HG03060 (cell line): ENCODE measurements around the gene SMOC2.

Source experiments
- ATAC-seq: cut with Tn5 transposase; IDR thresholded peaks from one replicate; pipeline ENCODE4 v1.9.1; 2021; ENCODE audit warnings: low read depth, moderate number of reproducible peaks; ENCODE audit not compliant: unreplicated experiment

SMOC2 gene

DNA sequence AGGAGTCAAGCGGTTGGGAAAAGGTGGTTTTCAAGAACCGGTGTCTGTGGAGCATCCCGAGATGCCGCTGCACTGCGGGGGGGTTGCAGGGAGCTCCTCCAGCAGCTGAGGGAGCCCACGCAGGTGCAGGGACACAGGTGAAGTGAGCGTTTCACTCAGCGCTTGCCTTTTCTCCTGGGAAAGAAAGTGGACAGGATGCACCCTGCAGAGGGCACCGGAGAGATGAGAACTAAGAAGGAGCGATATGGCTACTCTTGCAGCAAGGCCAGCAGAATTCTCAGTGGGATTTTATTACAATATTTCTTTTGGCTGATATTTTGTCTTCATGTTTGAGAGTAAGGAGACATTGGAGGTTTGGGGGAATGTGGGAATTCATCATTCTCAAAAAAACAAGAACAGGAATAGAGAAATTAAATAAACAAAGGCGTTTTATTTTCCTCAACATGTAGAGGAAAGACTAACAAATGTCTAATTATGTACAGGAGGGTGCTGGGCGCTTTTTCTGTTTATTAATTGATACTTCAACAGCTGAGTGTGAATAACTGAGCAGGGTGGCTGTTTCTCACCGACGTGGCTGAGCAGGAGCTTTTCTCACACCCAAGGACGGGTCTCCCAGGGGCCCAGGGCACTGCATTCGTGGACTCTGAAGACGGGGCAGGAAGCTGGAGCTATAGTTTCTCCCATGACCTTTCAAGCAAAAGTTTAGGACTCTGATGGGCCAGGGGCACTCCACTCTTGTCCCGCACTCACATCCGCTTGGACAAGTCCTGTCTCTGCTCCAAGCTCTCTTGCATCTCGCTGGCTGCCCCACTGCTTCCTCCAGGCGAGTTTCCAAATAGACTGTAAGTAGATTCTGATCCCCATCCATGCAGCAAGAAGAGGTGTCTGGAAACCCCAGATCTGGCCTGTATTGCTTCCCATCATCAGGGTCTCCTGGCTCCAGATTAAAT, 176.1 kb downstream of the SMOC2 start:
- ATAC-seq = no peak

DNA sequence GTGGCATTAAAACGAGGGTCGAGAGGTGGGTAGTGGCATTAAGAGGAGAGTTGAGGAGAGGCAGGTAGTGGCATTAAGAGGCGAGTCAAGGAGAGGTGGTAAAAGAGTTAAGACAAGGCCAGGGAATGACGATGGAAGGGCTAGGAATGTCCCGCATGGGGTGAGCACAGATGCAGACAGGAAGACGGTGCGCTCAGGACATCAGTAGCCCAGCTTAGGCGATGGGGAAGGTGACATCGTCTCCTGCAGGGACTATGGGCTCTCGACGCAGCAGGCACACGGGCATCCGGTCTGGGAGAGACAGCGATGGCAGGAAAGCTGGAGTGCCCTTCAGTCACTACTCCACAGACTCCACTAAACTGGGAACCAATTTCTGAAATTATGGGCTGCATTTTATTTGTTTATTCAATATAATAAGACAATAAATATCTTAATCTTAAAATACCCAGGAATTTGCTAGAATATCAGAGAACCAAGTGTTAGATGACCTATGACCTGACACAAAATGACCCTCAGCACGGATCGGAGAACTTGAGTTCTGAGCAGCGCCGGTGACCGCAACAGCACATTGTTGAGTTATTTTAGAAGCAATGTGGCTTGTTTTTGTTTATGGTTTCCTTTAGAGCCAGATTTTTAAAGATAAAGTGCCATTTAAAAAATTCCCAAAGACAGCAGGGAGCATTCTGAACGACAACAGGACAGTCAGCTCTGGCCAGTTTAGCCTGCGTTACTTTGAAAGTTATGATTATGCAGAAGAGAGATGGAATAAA, 177.7 kb downstream of the SMOC2 start:
- ATAC-seq = no peak

DNA sequence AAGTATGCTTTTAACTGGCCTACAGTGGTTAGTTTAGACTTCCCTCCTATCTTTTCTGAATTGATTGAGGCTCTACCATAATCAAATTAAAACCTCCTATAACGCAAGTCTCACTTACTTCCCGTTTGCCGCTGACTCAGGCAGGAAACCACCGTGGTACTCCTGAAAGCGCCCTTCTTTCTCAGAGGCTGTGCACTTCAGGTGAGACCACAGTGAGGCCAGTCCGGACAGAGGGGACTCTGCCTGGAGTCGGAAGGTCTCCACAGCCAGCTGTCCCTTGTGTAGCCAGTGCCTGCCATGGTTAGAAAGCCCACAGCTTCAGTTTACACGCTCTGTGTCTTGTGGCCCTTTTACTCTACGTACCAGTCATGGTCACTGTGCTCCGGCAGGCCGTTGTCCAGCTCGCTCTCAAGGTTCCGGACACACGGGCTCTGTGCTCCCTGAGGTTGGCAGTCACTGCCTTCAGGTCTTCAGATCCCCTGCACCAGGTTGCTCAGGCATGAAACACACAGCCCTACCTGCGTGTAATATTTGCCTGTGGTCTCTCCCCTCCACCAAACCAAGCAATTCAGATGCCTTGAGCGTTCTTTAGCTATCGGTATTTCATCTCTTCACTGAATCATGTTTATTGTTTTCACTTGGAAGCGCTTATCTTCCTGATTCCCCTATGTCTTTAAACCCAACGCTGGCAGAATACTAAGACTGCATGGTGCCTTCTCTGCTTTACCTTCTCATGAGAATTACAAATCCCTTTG, 178.8 kb downstream of the SMOC2 start:
- ATAC-seq = no peak

DNA sequence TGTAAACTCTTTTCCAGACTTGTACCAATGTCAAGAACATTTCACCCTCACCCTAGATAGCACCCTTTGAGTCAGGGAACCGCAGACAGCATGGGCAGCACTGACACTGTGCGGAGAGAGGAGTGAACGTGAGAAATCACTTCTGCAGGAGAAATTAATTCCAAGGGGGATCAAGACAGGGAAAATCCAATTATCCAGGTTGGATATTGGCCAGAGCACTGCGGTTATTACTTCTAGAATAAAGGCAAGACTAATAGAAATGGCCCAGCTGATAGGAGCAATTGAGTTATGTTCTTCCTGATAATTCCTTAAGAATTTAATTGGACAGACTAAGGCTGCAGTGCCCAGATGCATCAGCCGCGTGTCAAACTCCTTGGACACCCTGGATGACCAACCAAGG, 179.6 kb downstream of the SMOC2 start:
- ATAC-seq = no peak

DNA sequence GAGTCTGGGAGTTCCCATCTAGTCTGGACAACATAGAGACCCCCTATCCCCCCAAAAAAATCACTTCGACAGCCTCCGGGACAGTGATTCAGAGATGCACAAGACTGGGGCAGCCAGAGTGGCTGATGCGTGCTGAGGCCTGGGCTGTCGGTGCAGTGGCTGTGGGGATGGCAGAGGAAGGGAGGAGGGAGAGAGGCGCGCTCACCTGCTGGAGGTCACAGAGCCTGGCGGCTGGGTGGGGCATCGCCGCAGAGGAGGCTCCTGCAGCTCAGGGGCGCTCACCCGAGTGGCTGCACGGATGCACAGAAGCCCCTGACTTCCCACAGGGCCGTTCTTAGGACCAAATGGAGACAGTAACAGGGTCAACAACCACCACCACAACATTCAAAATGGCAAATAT, 182.8 kb downstream of the SMOC2 start:
- no peak for ATAC-seq

DNA sequence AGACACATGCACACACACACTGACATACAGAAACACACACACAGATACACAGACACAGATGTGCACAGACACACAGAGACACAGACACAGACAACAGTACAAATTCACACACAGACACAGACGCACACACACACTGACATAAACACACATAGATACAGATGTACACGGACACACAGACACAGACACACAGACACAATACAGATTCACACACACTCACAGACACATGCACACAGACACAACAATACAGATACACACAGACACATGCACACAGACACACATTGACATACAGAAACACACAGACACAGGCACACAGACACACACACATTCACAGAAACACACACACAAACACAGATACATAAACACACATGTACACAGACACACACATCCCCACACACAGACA, 183.6 kb downstream of the SMOC2 start:
- ATAC-seq = no peak

DNA sequence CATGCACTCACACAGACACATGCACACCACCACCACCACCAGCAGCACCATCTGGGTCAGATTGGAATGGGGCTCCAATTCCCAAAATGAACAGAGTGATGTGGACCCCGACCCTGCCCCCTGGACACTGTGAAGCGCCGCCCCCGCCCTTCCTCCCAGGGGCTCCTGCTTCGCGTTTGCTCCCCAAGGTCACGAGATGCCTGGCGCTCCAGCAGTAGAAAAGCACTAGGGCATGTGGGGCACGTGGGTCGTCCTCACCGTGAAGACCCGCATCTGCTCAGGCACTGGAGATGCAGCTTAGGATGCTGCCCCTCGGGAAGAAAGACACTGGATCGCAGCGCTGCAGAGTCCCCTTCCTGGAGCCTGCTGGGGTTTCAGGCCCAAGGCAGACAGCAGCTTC, 184.0 kb downstream of the SMOC2 start:
- no peak for ATAC-seq

DNA sequence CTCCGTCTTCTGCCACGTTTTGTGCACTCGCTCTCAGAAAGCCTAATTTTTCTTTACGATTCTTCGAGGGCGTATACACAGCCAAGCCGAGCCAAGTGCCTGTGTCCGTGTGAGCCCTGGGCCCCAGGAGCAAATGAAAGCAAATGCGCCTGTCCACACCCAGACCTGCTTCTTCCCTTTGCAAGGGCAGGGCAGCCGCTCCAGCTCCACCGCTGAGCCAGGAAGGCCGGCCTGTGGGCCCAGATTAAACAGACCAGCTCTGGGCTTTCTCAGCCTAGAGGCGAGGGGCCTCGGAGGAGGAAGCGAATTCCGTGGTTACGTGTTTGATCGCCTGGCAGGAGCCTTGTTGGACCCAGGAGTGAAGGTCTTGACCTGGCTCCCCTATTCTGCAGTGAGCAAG, 184.6 kb downstream of the SMOC2 start:
- ATAC-seq = no peak

DNA sequence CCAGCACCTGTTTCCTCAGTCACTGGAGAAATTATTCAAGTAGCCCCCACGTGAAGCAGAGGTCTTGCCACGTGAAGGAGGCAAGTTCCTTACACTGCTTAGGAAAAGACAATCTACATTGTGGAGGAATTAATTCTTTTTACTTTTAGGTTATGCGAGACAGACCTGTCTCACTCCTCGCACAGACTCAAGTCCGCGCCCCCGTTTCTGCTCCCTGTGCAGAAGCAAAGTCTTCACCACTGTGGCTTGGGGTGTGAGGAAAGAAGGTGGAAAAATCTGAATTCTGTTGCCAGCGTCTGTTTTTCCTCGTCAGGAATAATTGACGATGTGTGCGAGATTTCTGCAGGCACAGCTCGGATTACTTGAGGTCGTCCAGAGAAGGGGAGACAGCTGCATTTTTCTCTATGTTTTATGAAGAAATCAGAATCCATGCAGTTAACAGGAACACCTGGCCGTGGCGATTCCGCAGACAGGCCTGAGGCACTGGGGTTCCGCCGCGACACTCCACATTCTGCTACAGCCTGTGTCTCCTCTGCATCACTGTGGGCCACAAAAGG, 185.1 kb downstream of the SMOC2 start:
- ATAC-seq = no peak

DNA sequence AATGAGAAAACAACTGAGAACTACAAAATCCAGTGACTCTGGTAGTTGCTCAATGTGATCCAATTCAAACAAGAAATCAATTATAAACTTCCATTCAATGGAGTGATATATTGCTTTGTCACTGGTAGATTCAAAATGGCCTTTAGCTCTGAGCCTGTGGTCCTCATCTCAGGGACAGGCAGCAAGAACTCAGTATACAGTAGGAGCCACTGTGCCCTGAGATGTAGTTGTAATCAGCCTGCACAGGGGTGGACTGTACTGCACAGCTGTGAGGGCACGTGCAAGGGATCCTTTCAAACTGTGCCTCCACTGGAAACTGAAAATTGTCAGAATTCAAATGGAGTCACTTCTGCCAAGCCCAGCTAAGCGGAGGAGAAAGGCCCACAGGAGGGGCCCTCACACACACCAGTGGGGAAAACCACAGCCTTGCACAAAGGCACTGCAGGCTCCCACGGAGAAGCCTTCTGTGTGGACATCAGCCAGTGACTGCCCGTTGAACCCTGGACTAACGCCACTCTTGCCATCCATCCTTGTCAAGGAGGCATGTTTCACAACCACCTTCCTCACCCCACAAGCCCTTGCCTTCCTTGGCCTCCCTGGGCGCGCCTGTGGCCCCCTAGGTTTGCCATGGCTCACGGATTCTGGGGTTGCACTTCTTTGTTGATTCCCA, 186.7 kb downstream of the SMOC2 start:
- ATAC-seq = no peak

DNA sequence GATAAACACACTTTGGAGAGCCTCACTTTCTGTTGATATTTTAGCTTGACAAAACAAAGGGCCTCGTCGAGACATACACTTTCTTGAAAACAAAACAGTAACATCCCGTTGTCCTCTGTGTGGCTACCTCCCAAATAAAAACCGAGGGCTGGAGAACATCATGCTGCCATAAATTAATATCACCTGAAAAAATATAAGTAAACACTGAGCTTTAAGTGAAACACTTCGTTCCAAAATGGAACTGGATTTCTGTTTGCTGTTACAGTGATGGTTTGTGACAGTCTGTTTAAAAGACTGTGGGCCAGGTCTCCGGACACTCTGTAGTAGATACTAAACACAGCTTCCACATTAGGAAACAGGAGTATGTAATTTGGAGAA, 187.2 kb downstream of the SMOC2 start:
- ATAC-seq = no peak

DNA sequence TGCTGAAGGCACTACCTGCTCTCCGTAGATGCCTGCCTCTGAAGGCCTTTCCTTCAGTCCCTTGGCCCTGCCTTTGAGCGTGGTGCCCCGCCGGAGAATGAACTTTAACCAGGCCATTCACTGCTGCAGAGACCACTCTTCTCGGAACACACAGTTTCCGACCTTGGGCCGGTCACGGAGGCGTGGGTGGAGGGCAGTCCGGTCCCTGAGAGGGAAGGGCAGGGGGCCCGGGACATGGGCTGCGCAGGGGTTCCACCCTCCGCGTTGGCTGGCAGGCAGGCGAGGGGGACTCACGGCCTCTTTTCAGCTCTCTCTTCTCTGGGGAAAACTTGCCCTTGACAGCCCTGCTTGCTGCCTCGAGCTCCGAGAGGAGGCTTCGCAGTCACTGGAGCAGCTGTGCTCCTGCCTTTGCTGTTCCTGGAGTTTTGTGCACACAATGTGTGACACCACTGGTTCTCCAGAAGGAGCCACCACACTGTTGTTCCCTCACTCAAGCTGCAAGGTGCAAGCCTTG, 187.8 kb downstream of the SMOC2 start:
- ATAC-seq = no peak

DNA sequence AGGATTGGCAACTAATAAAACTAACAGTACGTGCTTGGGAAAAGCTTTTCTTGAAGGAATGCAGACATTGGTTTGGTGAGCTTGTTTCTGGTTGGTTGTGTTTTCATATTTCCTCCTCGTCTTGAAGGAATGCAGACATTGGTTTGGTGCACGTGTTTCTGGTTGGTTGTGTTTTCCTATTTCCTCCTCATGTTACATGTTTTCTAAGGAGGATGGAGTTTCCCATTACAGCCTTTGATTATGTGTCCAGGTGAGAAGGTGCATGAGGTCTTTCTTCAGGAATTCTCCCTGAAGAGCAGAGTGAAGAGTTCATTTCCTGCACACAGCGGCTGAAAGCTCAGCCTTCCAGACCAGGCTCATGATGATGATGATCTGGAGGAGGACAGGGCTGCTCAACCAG, 190.6 kb downstream of the SMOC2 start:
- ATAC-seq = no peak

DNA sequence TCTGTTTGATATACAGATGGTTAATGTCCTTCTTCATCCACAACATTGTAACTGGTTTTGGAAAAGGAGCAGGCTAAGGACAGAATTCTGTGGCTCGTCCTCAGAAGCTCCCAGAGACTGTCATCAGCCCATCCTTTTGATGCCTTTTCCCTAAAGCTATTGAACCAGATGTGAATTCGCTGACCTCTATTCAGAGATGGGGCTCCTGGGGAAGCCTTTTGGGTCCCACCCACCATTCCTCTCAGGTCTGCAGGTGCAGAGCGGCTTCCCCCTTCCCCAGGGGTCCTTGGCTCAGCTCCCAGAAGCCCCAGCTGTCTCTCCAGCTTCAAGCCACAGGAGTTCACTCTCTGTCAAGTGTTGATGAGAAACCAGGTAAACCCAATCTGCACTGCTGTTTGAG, 191.7 kb downstream of the SMOC2 start:
- ATAC-seq = no peak

DNA sequence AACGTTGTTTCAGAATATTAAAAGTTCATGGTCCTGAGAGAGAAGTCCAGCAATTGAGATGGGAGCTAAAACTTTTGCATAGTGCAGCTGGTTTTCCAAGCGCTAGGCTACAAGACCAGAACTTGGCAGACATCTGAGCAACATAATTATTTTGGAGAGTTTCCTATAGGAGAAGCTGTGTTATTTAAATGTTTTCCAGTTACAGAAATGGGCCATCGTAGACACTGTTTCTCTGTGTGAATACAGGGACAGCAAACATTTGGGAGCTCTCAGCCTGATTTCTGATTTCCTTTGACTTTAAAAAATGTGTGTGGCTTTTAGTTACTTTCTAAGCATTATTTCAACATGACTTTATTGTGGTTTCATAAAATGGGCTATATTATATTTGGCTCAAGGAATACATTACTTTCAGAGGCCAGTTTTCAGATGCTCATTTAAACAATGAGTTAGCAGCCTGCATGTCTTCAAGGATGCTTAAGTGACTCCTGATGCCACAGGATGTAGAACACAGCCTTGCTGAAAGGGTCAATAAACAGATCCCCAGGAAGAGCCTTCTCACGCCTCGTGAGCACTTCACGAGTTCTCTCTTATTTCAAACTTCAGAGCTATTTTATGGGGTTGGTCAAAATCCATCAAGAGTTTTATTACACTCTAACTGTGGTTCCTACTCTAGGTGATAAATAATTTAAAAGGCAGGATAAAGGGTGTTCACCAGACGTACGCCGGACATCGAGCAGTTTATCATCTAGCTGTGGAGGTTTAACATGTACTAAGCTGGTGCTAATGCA, 193.8 kb downstream of the SMOC2 start:
- no peak for ATAC-seq

DNA sequence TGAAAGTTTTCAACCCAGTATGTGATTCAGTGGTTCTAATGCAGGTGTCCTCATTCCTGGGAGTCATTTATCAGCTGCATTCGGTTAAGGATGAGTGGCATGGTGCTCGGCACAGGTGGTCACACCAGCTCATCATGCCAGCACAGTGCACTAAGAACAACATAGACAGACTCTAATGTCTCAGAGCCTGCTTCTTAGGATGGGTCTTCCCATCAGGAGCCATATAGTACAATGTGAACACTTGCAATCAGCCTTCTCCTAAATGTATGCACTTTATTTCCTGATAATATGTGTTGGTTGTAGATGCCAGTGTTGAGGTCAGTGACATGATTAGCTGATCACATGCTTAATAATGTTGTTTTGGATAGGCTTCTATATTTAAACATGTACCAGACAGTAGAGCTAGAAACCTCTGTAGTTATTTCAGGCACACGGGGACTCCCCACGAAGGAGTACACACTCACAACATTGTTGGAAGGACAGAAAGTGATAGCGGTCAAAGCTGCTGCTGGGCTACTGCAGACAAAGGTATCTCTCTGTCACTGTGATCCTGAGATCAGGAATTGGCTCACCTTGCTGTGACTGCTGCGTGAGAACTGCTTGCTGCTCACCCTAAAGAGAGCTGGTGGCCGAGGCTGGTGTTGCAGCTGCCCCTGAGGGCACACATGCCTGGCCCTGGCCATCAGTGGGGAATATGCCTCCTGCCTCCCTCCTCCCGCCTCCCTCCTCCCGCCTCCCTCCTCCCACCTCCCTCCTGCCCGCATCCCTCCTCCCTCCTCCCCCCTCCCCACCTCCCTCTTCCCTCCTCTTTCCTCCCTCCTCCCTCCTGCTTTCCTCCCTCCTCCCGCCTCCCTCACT, 195.4 kb downstream of the SMOC2 start:
- ATAC-seq = no peak

DNA sequence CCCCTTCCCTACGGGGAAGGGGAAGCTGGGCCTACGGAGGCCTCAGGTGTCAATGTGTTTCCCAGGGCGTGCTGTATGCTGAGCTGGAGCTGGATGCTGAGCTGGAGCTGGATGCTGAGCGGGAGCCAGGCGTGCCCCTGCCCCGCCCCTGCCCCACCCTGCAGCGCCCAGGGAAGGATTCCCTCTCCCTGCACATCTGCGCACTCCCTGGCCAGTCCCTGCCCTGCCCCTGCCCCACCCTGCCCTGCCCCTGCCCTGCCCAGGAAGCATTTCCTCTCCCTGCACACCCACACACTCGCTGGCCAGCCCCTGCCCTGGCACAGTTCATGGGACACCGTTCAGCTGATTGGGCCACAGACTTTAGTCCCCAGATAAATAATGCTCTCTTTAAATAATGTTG, 196.8 kb downstream of the SMOC2 start:
- ATAC-seq = no peak

DNA sequence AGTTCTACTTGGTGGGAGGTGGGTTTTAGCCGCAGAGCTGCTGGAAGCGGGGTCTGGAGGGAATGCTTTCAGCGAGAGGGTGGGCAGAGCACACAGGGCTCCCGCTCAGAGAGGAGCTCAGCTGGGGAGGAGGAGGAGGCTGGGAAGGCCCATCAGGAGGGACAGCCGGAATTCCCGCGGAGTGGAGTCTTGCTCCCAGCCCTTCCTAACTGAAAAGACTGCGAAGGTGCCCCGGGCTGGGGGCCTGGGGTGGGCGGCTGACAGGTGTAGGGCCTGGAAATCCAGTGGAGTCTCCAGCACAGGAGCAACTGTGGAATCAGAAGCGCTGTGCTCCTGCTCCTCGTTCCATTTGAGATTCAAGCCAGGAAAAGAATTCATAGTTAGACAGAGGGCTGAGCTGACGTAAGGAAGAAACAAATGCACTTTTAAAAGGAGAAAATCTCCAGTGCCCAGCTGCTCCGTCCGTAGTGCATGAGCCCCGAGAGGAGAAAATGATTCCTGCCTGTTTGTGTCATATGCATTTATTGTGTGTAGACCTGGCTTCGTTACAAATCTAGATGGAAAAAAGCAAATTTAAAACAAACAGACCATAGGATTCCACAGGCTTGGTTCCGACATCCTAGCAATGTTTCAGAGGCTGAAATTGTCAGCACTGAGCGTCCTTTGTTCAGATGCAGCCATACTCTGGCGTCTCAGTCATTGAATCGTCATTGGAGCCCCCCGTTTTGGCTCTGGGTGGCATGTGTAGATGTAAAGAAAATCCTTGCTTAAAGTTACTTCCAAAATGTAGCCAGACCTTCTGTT, 197.7 kb downstream of the SMOC2 start:
- no peak for ATAC-seq
